ENCODE data around the gene MYF5.

- no peak for TF ChIP-seq EGR1 (IDR thresholded peaks at IDR 0.05)
- no peak for TF ChIP-seq EP300 (IDR thresholded peaks at IDR 0.05; ENCODE audit: borderline replicate concordance)
- TF ChIP-seq REST (IDR thresholded peaks at IDR 0.05; ENCODE audit: low read depth), result no peak
- TF ChIP-seq USF1 (IDR thresholded peaks at IDR 0.05), result no peak
- no peak for TF ChIP-seq FOXM1 (IDR thresholded peaks at IDR 0.05; ENCODE audit: borderline replicate concordance, low read depth)
- TF ChIP-seq MAX (IDR thresholded peaks at IDR 0.05), result no peak
- no peak for TF ChIP-seq CREB1 (IDR thresholded peaks at IDR 0.05; ENCODE audit: low read depth)
- TF ChIP-seq TEAD4 (IDR thresholded peaks at IDR 0.05), result no peak
- TF ChIP-seq CEBPB (IDR thresholded peaks at IDR 0.05), result no peak
- no peak for TF ChIP-seq YY1 (IDR thresholded peaks at IDR 0.05; ENCODE audit: low read depth)
- TF ChIP-seq RAD21 (IDR thresholded peaks at IDR 0.05; ENCODE audit: low read depth), result no peak
These were observed 32.6 kb upstream of the MYF5 start for GRCh38 chr12:80684077-80684495.

All from Ishikawa (cell line).